NCI-H2081 (cell line): Measurements from ENCODE around the gene CTSH.
"Not testable (repeated sequence)": the region's sequence is repeated elsewhere in the genome, so short reads cannot be mapped to it uniquely, and the experiment has no call there.

Source experiments
- DNase-seq, 2 experiments: peaks; one replicate each; lab custom pipeline; 2025; lab: John Stamatoyannopoulos, UW

Gene CTSH

GRCh38 chr15:78938658-78939488 lies 6.0 kb downstream of the CTSH start:
- DNase-seq: no peak

DNA sequence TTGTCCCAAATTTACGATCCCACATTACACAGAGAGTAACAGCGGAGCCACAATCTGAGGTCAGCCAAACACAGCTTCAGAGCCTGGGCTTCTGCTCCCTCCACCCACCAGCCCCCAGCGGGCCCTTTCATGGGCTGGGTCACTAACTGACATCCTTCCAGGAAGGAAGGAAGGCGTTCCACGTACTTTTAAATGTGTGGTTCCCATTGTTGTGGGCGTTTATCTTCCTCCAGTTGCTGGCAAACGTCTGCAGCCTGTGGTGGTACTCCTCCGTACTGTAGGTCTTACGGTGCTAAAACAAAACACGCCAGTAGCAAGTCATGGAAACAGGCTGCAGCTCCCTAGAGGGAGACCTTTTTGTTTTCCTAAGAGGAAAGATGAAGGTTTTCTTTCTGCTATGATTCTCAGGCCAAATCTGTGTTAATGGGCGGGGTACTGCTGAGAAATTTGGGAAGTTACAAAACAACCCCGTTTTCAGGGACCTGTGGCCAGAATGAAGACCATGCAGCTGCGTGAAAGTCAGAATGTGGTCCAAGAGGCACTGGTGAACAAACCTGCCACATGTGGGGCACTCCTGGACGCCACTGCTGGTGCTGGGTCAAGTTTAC lies 7.6 kb downstream of the CTSH start:
- no peak for DNase-seq

DNA sequence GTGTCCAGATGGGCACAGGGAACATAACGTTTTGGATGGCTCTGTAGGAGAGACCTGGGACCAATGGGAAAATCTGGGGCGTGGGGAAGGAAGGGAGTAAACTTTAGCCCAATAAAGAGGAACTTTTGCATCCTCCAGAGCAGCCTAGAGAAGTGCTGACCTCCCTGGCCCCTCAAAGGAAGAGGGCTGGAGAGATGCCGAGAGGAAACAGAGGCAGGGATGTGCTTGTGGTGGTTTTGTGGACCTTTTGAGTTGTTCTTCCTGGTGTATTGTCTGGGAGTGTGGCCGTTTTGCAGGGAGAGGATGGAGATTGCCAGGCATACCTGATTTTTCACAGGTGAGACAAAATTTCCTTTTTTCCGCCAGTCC lies 10.2 kb downstream of the CTSH start:
- DNase-seq: no peak

GRCh38 chr15:78933823-78934654 lies 10.8 kb downstream of the CTSH start:
- peak in 1 of 2 experiments; percentile 16 for DNase-seq

- DNase-seq: no peak
These were observed 11.5 kb downstream of the CTSH start for GRCh38 chr15:78933187-78933822.

DNA sequence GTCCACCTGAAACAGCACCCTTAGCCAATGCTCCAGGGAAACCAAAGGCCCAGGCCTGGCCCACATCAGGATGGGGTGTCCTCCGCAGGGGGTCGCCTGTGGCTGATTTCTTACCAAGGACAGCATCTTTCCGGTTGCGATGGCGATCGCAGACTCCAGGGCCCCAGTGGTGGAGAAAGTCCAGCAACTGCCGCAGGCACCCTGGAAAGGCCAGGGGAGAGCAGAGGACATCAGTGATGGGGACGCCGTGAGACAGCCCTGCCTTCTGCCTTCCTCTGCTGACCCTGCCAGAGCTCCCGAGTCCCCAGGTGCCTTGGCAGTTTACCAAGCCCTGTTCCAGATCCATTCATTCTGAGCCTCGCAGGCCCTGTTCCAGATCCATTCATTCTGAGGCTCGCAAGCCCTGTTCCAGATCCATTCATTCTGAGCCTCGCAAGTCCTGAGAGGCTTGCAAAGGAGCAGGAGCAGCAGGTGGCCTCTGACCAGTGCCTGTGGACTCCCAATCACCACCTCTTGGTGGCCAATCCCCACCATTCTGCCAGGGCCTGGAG lies 12.5 kb downstream of the CTSH start:
- DNase-seq: no peak

DNA sequence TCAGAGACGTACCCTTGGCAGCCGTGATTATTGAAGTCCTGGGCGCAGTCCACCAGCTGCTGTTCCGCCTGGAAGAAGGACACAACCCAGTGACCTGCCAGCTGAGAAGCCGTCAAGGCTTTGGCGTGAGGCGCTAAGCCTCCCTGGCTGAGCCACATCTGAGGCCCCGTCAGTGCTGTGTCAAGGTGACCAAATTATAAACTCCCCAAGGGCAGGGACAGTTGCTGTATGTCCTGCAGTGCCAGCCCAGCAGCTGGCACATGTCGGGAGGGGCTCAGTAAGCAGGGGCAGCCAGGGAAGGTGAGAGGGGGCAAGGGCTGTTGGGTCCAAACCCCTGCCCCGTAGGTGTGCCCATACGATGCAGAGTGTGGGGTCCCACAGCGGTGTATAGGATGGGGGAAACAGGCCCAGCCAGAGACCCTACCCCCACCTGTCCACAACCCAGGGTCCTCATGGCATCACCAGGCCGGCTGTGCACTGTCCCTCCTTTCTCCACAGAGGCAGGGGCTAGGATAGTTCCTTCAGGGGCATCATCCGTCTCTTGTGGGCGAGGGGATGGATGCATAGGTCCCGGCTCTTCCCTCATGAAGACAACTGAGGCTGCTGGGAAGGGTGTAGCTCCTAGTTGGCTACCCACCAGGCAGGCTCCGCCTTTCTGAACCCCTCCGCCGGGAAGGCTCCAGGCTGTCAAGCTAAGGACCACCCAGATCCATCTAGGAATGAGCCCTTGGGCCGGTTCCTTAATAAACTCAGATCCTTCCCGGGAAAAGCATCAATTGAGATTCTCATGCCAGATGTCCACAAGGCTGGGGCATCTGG lies 13.2 kb downstream of the CTSH start:
- no peak for DNase-seq

- DNase-seq: no peak
These were observed 14.1 kb downstream of the CTSH start for GRCh38 chr15:78930577-78931388.

GRCh38 chr15:78929536-78930264 lies 15.1 kb downstream of the CTSH start:
- peak in 1 of 2 experiments; percentile 20 for DNase-seq

- no peak for DNase-seq
These were observed 16.2 kb downstream of the CTSH start for GRCh38 chr15:78928616-78929093.

- not testable (repeated sequence) for DNase-seq
These were observed 16.7 kb downstream of the CTSH start for GRCh38 chr15:78928176-78928575.

GRCh38 chr15:78927077-78927790 lies 17.6 kb downstream of the CTSH start:
- no peak for DNase-seq

GRCh38 chr15:78925956-78926743 lies 18.7 kb downstream of the CTSH start:
- no peak for DNase-seq

DNA sequence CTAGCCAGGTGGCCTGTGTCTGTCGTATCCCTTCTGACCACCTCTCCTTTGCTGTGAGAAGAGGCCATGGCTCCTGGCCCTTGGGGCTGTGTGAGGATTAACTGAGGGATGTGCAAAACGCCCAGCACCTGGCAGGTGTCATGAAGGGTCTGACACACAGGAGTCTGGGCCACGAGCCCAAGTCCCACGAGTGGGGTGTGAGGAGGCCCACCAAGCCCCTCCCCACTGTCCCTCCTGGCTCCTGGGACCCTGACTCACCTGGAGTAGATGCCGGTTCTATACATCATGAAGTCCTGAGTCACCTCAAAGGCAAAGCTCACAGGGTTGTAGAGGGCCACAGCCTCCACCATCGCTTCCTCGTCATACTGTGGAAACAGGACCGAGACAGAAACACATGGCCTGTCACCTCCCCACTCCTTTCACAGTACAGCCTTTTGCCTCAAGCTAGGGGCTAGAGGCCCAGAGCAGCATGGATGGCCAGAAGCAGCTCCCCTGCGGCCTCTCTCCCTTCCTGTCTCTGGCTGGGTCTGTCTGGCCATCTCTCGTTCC lies 19.7 kb downstream of the CTSH start:
- no peak for DNase-seq

GRCh38 chr15:78923480-78924360 lies 21.1 kb downstream of the CTSH start:
- no peak for DNase-seq

DNA sequence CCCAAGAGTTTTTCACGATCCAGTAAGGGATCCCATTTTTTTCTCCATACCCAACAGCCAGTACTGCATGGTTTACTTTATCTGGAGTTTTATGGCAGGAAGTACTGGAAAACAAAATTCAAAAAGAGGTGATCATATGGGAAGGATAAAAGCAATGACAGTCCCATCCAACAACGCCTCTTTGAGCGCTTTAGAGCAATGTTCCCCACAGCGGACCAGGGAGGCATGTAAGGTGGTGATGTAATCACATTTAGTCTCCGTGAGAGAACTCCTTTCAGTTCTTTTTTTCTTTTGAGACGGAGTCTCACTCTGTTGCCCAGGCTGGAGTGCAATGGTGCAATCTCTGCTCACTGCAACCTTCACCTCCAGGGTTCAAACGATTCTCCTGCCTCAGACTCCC lies 21.8 kb downstream of the CTSH start:
- DNase-seq: no peak

- no peak for DNase-seq
These were observed 22.3 kb downstream of the CTSH start for GRCh38 chr15:78922527-78922926.
